Cardiac fibroblast (primary cell): ENCODE results near the gene HIP1.
"Not testable (repeated sequence)": the region's sequence is repeated elsewhere in the genome, so short reads cannot be mapped to it uniquely, and the experiment has no call there.

ENCODE experiments used
- DNase-seq, 2 donors: peaks; one replicate each; pipeline versions ENCODE4 v3.0.0 to v3.0.0-alpha.2; 2010; ENCODE audit warnings: low read depth in 2 of 2
- H3K4me3 ChIP-seq, 2 donors: replicated peaks in 1 of 2; 1 replicate in 1 of 2; 2 replicates in 1 of 2; pipeline ENCODE4 v1.5.1; 2011; ENCODE audit warnings: low read depth in 2 of 2, low read length in 2 of 2, mild to moderate bottlenecking in 2 of 2, moderate library complexity in 1 of 2
- TF ChIP-seq, protein P1 (sequence below): IDR thresholded peaks from one replicate; pipeline ENCODE4 v1.5.1; 2011; ENCODE audit warnings: low read depth, mild to moderate bottlenecking, low read length, inconsistent platforms

Gene HIP1

DNA sequence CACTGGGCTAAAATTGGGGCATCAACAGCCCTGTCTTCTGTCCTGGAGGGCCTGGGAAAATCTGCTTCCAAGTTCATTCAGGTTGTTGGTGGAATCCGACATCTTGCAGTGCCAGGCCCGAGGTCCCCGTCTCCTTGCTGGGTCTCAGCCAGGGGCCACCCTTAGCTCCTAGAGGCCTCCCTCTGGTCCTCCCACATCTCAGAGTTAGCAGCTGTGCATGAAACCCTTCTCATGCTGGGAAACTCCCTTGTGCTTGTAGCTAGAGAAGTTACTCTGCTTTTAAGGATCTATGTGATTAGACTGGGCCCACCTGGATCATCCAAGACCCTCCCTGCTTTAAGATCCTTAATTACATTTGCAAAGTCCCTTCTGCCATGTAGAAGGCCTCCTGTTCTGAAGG is 15.3 kb downstream of the HIP1 start:
- no peak for DNase-seq
- TF ChIP-seq, protein P1, sequence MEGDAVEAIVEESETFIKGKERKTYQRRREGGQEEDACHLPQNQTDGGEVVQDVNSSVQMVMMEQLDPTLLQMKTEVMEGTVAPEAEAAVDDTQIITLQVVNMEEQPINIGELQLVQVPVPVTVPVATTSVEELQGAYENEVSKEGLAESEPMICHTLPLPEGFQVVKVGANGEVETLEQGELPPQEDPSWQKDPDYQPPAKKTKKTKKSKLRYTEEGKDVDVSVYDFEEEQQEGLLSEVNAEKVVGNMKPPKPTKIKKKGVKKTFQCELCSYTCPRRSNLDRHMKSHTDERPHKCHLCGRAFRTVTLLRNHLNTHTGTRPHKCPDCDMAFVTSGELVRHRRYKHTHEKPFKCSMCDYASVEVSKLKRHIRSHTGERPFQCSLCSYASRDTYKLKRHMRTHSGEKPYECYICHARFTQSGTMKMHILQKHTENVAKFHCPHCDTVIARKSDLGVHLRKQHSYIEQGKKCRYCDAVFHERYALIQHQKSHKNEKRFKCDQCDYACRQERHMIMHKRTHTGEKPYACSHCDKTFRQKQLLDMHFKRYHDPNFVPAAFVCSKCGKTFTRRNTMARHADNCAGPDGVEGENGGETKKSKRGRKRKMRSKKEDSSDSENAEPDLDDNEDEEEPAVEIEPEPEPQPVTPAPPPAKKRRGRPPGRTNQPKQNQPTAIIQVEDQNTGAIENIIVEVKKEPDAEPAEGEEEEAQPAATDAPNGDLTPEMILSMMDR: no peak
- H3K4me3 ChIP-seq: no peak overlapping the region

DNA sequence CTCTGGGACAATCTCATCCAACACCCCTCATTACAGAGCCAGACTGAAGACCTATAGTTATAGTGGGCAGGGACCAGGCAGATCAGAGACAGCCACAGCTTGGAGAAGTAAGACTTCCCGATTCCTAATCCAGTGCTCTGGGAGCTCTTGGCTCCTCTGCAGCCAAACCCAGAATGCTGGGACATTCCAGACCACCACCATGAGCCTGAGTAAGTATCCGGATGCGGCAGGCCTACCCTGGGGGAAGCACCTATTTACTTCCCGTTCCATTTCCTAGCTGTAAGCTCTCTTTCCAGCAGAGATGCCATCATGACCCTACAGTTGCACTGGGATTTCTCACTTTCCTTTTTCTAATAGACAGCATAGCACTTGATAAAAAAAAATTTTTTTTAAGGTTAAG is 16.4 kb downstream of the HIP1 start:
- no peak for DNase-seq
- no peak overlapping the region for H3K4me3 ChIP-seq
- TF ChIP-seq, protein P1: no peak

DNA sequence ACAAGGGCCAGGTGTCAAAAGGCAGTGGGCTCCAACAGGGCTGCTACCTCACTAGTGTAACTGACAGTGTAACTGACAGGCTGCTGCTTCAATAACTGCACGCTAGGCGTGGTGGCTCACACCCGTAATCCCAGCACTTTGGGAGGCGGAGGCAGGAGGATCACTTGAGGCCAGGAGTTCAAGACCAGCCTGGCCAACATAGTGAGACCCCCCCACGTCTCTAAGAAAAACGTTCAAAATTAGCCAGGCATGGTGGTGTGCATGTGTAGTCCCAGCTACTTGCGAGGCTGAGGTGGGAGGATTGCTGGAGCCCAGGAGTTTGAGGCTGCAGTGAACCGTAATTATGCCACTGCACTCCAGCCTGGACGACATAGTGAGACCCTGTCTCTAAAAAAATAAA is 16.8 kb downstream of the HIP1 start:
- not testable (repeated sequence) for H3K4me3 ChIP-seq, DNase-seq

DNA sequence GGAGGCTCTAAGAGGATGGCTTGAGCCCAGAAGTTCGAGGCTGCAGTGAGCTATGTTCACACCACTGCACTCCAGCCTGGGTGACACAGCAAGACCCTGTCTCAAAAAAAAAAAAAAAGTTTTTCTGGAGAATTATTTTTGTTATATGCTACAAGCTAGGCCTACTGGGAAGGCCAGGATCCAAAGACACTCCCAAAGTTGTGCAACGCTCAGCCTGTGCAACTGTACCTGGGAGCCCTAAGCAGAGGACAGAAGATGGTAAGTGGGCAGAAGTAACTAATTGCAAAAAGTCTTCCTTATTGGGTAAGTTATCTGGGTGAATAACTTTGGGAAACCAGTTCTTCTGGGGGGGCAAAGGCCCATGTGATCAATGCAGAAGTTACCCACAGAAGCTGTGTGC is 17.3 kb downstream of the HIP1 start:
- no peak for DNase-seq
- TF ChIP-seq, protein P1: no peak
- H3K4me3 ChIP-seq: no peak overlapping the region

DNA sequence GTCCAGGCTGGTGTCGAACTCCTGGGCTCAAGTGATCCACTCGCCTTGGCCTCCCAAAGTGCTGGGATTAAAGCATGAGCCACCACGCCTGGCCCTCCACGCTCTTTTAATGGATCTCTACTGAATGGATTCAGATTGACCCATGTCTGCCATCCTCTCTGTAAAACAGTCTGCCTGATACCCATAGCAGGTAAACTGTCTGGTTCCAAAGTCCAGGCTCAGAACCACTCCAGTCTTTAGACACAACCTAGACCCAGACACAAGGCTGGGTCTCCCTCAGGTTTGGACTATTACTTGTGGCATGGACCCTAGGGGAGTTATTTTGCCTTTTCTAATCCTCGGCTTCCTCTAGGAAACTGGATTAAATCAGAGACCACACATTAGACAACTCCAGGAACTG is 19.1 kb downstream of the HIP1 start:
- DNase-seq: no peak
- TF ChIP-seq, protein P1: no peak
- H3K4me3 ChIP-seq: no peak overlapping the region

DNA sequence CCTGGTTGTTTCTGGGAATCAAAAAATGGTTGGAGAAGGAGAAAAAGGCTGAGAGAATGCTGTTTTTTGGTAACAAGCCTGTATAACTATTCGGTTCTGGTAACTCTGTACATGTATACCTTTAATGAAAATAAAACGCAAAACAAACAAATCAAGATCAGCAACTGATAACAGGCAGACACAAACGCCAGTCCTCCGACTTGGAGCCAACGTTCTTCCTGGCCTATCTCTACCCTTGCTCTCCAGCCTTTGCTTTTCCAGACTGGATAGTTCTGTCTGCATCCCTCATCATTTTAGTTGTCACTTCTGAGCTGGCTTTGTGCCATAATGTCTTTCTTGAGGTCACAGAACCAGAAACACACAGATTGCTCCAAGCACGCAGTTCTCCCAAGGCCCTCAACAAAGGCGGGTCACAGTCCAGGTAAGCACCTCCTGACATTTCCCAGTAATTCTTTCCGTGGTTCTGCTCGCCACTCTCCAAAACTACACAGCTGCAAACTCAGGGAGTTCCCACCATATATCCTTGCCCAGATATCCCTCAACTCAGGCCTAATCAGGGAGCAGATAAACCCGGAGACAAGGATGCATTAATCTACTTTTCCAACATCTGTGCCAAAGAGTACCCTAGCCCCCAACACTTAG is 20.2 kb downstream of the HIP1 start:
- no peak for DNase-seq
- TF ChIP-seq, protein P1: no peak
- no peak overlapping the region for H3K4me3 ChIP-seq

DNA sequence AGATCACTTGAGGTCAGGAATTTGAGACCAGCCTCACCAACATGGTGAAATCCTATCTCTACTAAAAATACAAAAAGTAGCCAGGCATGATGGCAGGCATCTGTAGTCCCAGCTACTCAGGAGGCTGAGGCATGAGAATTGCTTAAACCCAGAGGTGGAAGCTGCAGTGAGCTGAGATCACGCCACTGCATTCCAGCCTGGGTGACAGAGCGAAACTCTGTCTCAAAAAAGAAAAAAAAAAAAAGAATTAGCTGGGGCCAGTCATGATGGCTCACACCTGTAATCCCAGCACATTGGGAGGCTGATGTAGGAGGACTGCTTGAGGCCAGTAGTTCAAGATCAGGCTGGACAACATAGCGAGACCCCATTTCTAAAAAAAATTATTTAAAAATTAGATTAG is 21.0 kb downstream of the HIP1 start:
- not testable (repeated sequence) for H3K4me3 ChIP-seq
- DNase-seq: peak in 1 of 2 donors; percentile 55

DNA sequence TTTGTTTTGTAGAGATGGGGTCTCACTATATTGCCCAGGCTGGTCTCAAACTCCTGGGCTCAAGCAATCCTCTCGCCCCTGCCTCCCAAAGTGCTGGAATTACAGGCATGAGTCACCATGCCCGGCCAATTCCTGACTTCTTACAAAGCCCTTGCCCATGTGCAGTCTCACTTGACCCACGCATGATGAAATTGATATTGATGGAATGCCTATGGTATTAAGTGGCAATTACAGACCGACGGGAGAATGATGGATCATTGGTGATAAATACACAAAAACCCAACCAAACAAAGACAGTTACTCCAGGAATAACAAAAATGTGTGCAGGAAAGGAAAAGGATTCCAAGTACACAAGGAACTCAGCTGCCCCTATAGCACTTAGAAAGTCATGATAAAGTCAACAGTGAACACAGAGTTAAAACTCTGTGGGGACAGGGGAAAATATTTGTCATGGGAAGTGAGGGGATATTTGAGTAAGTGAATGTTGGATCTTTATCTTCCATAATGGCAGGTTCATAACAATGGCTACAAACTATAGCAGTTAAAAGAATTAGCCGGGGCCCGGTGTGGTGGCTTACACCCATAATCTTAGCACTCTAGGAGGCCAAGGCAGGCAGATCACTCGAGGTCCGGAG is 21.6 kb downstream of the HIP1 start:
- H3K4me3 ChIP-seq: no peak overlapping the region
- peak; percentile 36 to 73 for DNase-seq
- TF ChIP-seq, protein P1: no peak
